Measurements from ENCODE around the gene TTLL4.

Gene TTLL4

GRCh38 chr2:218718058-218718457, 7.4 kb downstream of the TTLL4 start:
- no peak for DNase-seq

- DNase-seq: no peak
These were observed 8.8 kb downstream of the TTLL4 start for GRCh38 chr2:218719457-218719856.

- DNase-seq: no peak
These were observed 9.7 kb downstream of the TTLL4 start for GRCh38 chr2:218720048-218721041.

GRCh38 chr2:218721488-218721887, 10.9 kb downstream of the TTLL4 start:
- DNase-seq: no peak

- DNase-seq: no peak
These were observed 11.3 kb downstream of the TTLL4 start for GRCh38 chr2:218721934-218722333.

GRCh38 chr2:218722419-218722818, 11.8 kb downstream of the TTLL4 start:
- DNase-seq: no peak

- no peak for DNase-seq
These were observed 12.5 kb downstream of the TTLL4 start for GRCh38 chr2:218722876-218723785.

GRCh38 chr2:218726004-218726574, 15.5 kb downstream of the TTLL4 start:
- no peak for DNase-seq

- DNase-seq: no peak
These were observed 17.0 kb downstream of the TTLL4 start for GRCh38 chr2:218727502-218728165.

GRCh38 chr2:218729640-218730039, 19.0 kb downstream of the TTLL4 start:
- no peak for DNase-seq

- no peak for DNase-seq
These were observed 21.6 kb downstream of the TTLL4 start for GRCh38 chr2:218732052-218732760.

GRCh38 chr2:218732761-218733158, 22.1 kb downstream of the TTLL4 start:
- no peak for DNase-seq

- DNase-seq: no peak
These were observed 22.8 kb downstream of the TTLL4 start for GRCh38 chr2:218733171-218734021.

GRCh38 chr2:218734190-218734975, 23.7 kb downstream of the TTLL4 start:
- peak; percentile 2 for DNase-seq

- DNase-seq: no peak
These were observed 25.9 kb downstream of the TTLL4 start for GRCh38 chr2:218736531-218736930.

- DNase-seq: no peak
These were observed 32.4 kb downstream of the TTLL4 start for GRCh38 chr2:218743068-218743467.

- no peak for DNase-seq
These were observed 34.0 kb downstream of the TTLL4 start for GRCh38 chr2:218744615-218745014.

- no peak for DNase-seq
These were observed 34.5 kb downstream of the TTLL4 start for GRCh38 chr2:218745160-218745558.

GRCh38 chr2:218745559-218746469, 35.2 kb downstream of the TTLL4 start:
- DNase-seq: no peak
